ENCODE data around the gene NPLOC4. TPM values are rescaled to one million over a fixed set of nuclear protein-coding genes. Genes with fewer than 3 reads are reported as not detected.
"Not testable (repeated sequence)": the region's sequence is repeated elsewhere in the genome, so short reads cannot be mapped to it uniquely, and the experiment has no call there.

The NPLOC4 gene
- polyA plus RNA-seq, 1 donor = 47.8 TPM

GRCh38 chr17:81638683-81639082 lies 1.8 kb upstream of the NPLOC4 start:
- no peak for DNase-seq
- H3K9me3 ChIP-seq (ENCODE audit: control insufficient read depth, low read depth, low read length) = no peaks in the 10 kb centered on the region
- H3K4me1 ChIP-seq (ENCODE audit: control insufficient read depth, insufficient read depth, low read length) = peaks cover 5% of the 10 kb centered on the region
- no peak overlapping the region for H3K27ac ChIP-seq (ENCODE audit: low read length)
- no peak overlapping the region for H3K4me3 ChIP-seq (ENCODE audit: low read length)
- no peaks in the 10 kb centered on the region for H3K36me3 ChIP-seq (ENCODE audit: control insufficient read depth, insufficient read depth, low read length)
- no peaks in the 10 kb centered on the region for H3K27me3 ChIP-seq (ENCODE audit: control insufficient read depth, insufficient read depth, low read length)
- WGBS (ENCODE audit: insufficient coverage, low lambda C conversion rate) = no CpG with 5 or more reads among the region's 4 CpGs

GRCh38 chr17:81635973-81636504 lies 873 bp downstream of the NPLOC4 start:
- Histone ChIP-seq H3K9me3 (ENCODE audit: control insufficient read depth, low read depth, low read length) (no peaks in the 10 kb centered on the region), H3K27ac (ENCODE audit: low read length) (peak overlapping the region; percentile 72), H3K4me3 (ENCODE audit: low read length) (peak overlapping the region; percentile 72), H3K36me3 (ENCODE audit: control insufficient read depth, insufficient read depth, low read length) (no peaks in the 10 kb centered on the region), H3K27me3 (ENCODE audit: control insufficient read depth, insufficient read depth, low read length) (no peaks in the 10 kb centered on the region), H3K4me1 (ENCODE audit: control insufficient read depth, insufficient read depth, low read length) (peaks cover 5% of the 10 kb centered on the region)
- DNase-seq = no peak
- no CpG with 5 or more reads among the region's 18 CpGs for WGBS (ENCODE audit: insufficient coverage, low lambda C conversion rate)

GRCh38 chr17:81635431-81635830 lies 1.5 kb downstream of the NPLOC4 start:
- Histone ChIP-seq H3K36me3 (ENCODE audit: control insufficient read depth, insufficient read depth, low read length) (no peaks in the 10 kb centered on the region), H3K4me1 (ENCODE audit: control insufficient read depth, insufficient read depth, low read length) (peaks cover 5% of the 10 kb centered on the region), H3K27ac (ENCODE audit: low read length) (no peak overlapping the region), H3K9me3 (ENCODE audit: control insufficient read depth, low read depth, low read length) (no peaks in the 10 kb centered on the region), H3K4me3 (ENCODE audit: low read length) (no peak overlapping the region), H3K27me3 (ENCODE audit: control insufficient read depth, insufficient read depth, low read length) (no peaks in the 10 kb centered on the region)
- WGBS (ENCODE audit: insufficient coverage, low lambda C conversion rate) = no CpG with 5 or more reads among the region's 5 CpGs
- DNase-seq = no peak

GRCh38 chr17:81631482-81631881 lies 5.4 kb downstream of the NPLOC4 start:
- H3K27me3 ChIP-seq (ENCODE audit: control insufficient read depth, insufficient read depth, low read length) = no peaks in the 10 kb centered on the region

GRCh38 chr17:81630274-81630673 lies 6.6 kb downstream of the NPLOC4 start:
- Histone ChIP-seq H3K4me1 (ENCODE audit: control insufficient read depth, insufficient read depth, low read length) (peaks cover 1% of the 10 kb centered on the region), H3K4me3 (ENCODE audit: low read length) (no peak overlapping the region), H3K27ac (ENCODE audit: low read length) (no peak overlapping the region), H3K27me3 (ENCODE audit: control insufficient read depth, insufficient read depth, low read length) (no peaks in the 10 kb centered on the region), H3K36me3 (ENCODE audit: control insufficient read depth, insufficient read depth, low read length) (peaks cover 32% of the 10 kb centered on the region), H3K9me3 (ENCODE audit: control insufficient read depth, low read depth, low read length) (peaks cover 5% of the 10 kb centered on the region)
- DNase-seq = no peak
- no CpG with 5 or more reads among the region's 8 CpGs for WGBS (ENCODE audit: insufficient coverage, low lambda C conversion rate)

More at GRCh38 chr17:81631482-81631881, 5.4 kb downstream of the NPLOC4 start:
- Histone ChIP-seq H3K36me3 (ENCODE audit: control insufficient read depth, insufficient read depth, low read length) (peaks cover 20% of the 10 kb centered on the region), H3K27ac (ENCODE audit: low read length) (no peak overlapping the region), H3K4me1 (ENCODE audit: control insufficient read depth, insufficient read depth, low read length) (peaks cover 5% of the 10 kb centered on the region), H3K9me3 (ENCODE audit: control insufficient read depth, low read depth, low read length) (no peaks in the 10 kb centered on the region), H3K4me3 (ENCODE audit: low read length) (no peak overlapping the region)
- no peak for DNase-seq
- WGBS (ENCODE audit: insufficient coverage, low lambda C conversion rate) = no CpG with 5 or more reads among the region's 7 CpGs

- H3K36me3 ChIP-seq (ENCODE audit: control insufficient read depth, insufficient read depth, low read length) = peaks cover 71% of the 10 kb centered on the region
- H3K27me3 ChIP-seq (ENCODE audit: control insufficient read depth, insufficient read depth, low read length) = no peaks in the 10 kb centered on the region
Observed at GRCh38 chr17:81621494-81622130, 15.3 kb downstream of the NPLOC4 start.

GRCh38 chr17:81618307-81618706 lies 18.6 kb downstream of the NPLOC4 start:
- H3K27ac ChIP-seq (ENCODE audit: low read length); DNase-seq; H3K27me3 ChIP-seq (ENCODE audit: control insufficient read depth, insufficient read depth, low read length); H3K9me3 ChIP-seq (ENCODE audit: control insufficient read depth, low read depth, low read length); H3K4me3 ChIP-seq (ENCODE audit: low read length); H3K4me1 ChIP-seq (ENCODE audit: control insufficient read depth, insufficient read depth, low read length): not testable (repeated sequence)
- H3K36me3 ChIP-seq (ENCODE audit: control insufficient read depth, insufficient read depth, low read length) = peaks cover 57% of the 10 kb centered on the region
- WGBS (ENCODE audit: insufficient coverage, low lambda C conversion rate) = no CpG with 5 or more reads among the region's 36 CpGs

More at GRCh38 chr17:81621494-81622130, 15.3 kb downstream of the NPLOC4 start:
- Histone ChIP-seq H3K4me3 (ENCODE audit: low read length) (no peak overlapping the region), H3K4me1 (ENCODE audit: control insufficient read depth, insufficient read depth, low read length) (no peaks in the 10 kb centered on the region), H3K9me3 (ENCODE audit: control insufficient read depth, low read depth, low read length) (peaks cover 23% of the 10 kb centered on the region), H3K27ac (ENCODE audit: low read length) (no peak overlapping the region)
- 88% methylated on average over 1 of the region's 11 CpGs for WGBS (ENCODE audit: insufficient coverage, low lambda C conversion rate)
- no peak for DNase-seq

- WGBS (ENCODE audit: insufficient coverage, low lambda C conversion rate) = no CpG with 5 or more reads among the region's 7 CpGs
- no peak for DNase-seq
- H3K36me3 ChIP-seq (ENCODE audit: control insufficient read depth, insufficient read depth, low read length) = peaks cover 59% of the 10 kb centered on the region
Observed at GRCh38 chr17:81616877-81617276, 20.0 kb downstream of the NPLOC4 start.

GRCh38 chr17:81615401-81615930 lies 21.4 kb downstream of the NPLOC4 start:
- Histone ChIP-seq H3K9me3 (ENCODE audit: control insufficient read depth, low read depth, low read length) (peaks cover 9% of the 10 kb centered on the region), H3K36me3 (ENCODE audit: control insufficient read depth, insufficient read depth, low read length) (peaks cover 46% of the 10 kb centered on the region), H3K4me1 (ENCODE audit: control insufficient read depth, insufficient read depth, low read length) (no peaks in the 10 kb centered on the region), H3K27me3 (ENCODE audit: control insufficient read depth, insufficient read depth, low read length) (no peaks in the 10 kb centered on the region), H3K4me3 (ENCODE audit: low read length) (no peak overlapping the region), H3K27ac (ENCODE audit: low read length) (no peak overlapping the region)
- WGBS (ENCODE audit: insufficient coverage, low lambda C conversion rate) = no CpG with 5 or more reads among the region's 4 CpGs
- no peak for DNase-seq

More at GRCh38 chr17:81616877-81617276, 20.0 kb downstream of the NPLOC4 start:
- Histone ChIP-seq H3K9me3 (ENCODE audit: control insufficient read depth, low read depth, low read length) (peaks cover 9% of the 10 kb centered on the region), H3K4me3 (ENCODE audit: low read length) (no peak overlapping the region), H3K4me1 (ENCODE audit: control insufficient read depth, insufficient read depth, low read length) (no peaks in the 10 kb centered on the region), H3K27ac (ENCODE audit: low read length) (no peak overlapping the region), H3K27me3 (ENCODE audit: control insufficient read depth, insufficient read depth, low read length) (no peaks in the 10 kb centered on the region)

GRCh38 chr17:81612172-81612970 lies 24.5 kb downstream of the NPLOC4 start:
- no CpG with 5 or more reads among the region's 16 CpGs for WGBS (ENCODE audit: insufficient coverage, low lambda C conversion rate)
- peaks cover 60% of the 10 kb centered on the region for H3K36me3 ChIP-seq (ENCODE audit: control insufficient read depth, insufficient read depth, low read length)
- no peaks in the 10 kb centered on the region for H3K27me3 ChIP-seq (ENCODE audit: control insufficient read depth, insufficient read depth, low read length)
- H3K9me3 ChIP-seq (ENCODE audit: control insufficient read depth, low read depth, low read length) = peaks cover 2% of the 10 kb centered on the region
- no peak overlapping the region for H3K4me3 ChIP-seq (ENCODE audit: low read length)
- no peak for DNase-seq
- H3K4me1 ChIP-seq (ENCODE audit: control insufficient read depth, insufficient read depth, low read length) = peaks cover 7% of the 10 kb centered on the region
- H3K27ac ChIP-seq (ENCODE audit: low read length) = no peak overlapping the region
